GM12878 (cell line): Measurements from ENCODE around the gene PCCA. TPM values are rescaled to one million over a fixed set of nuclear protein-coding genes. Genes with fewer than 3 reads are reported as not detected.

Experiments used
- ATAC-seq: fragments of 200-7000 bp; cut with Tn5 transposase; 3 replicates; pipeline ENCODE4 v1.9.1; 2020; ENCODE audit warnings: mild to moderate bottlenecking, moderate library complexity
- BruUV-seq: library from RNA; stranded (reverse); fragments of 400-500 nt; replicated peaks from 2 replicates; lab custom pipeline; 2021; lab: Mats Ljungman, UMichigan
- CTCF ChIA-PET: fragments of 300-600 bp; sonication (Branson Sonifier 250); formaldehyde crosslinking; extraction: SDS; loops from one replicate; lab custom pipeline; 2021; ENCODE audit warnings: inconsistent platforms; lab: Yijun Ruan, JAX
- POLR2A ChIA-PET: fragments of 350-600 bp; formaldehyde crosslinking; extraction: SDS; loops from one replicate; lab custom pipeline; 2021; ENCODE audit warnings: inconsistent platforms; lab: Charles Lee
- RAD21 ChIA-PET: fragments of 300-600 bp; sonication (Branson Sonifier 250); formaldehyde crosslinking; loops from one replicate; lab custom pipeline; 2023; ENCODE audit warnings: antibody characterized with exemption; ENCODE audit not compliant: unreplicated experiment; lab: Charles Lee
- SMC1A ChIA-PET: fragments of 300-600 bp; sonication (Branson Sonifier 250); formaldehyde crosslinking; loops from one replicate; lab custom pipeline; 2023; ENCODE audit not compliant: unreplicated experiment, uncharacterized antibody; lab: Charles Lee
- DNase-seq: peaks from one replicate; pipeline ENCODE4 v3.0.0-alpha.2; 2011; ENCODE audit warnings: low read depth, low spot score
- FAIRE-seq: peaks from 3 replicates; lab custom pipeline; 2011; peaks lifted over from hg19 to GRCh38; lab: Jason Lieb, UNC
- H2AFZ ChIP-seq: 2 replicates; pipeline ENCODE4 v1.6.0; 2011; ENCODE audit warnings: low read depth, low read length, control low read depth; ENCODE audit not compliant: control insufficient read depth
- H3K27ac ChIP-seq: 2 replicates; pipeline ENCODE4 v1.5.1; 2011; ENCODE audit warnings: control low read depth; ENCODE audit not compliant: control insufficient read depth, insufficient read depth
- H3K27me3 ChIP-seq, 2 experiments: replicated peaks in 1 of 2; 2 replicates each; pipeline versions ENCODE4 v1.6.0 to v1.6.1; 2011; ENCODE audit warnings: low read length in 1 of 2; ENCODE audit not compliant: control insufficient read depth in 2 of 2, insufficient read depth in 2 of 2
- H3K36me3 ChIP-seq, 2 experiments: 2 replicates each; pipeline ENCODE4 v1.5.1; 2011; ENCODE audit warnings: low read length in 1 of 2; ENCODE audit not compliant: control insufficient read depth in 2 of 2, insufficient read depth in 2 of 2
- H3K4me1 ChIP-seq: 2 replicates; pipeline ENCODE4 v1.6.1; 2011; ENCODE audit warnings: mild to moderate bottlenecking, low read length, moderate library complexity, mixed read lengths; ENCODE audit not compliant: control insufficient read depth, insufficient read depth
- H3K4me2 ChIP-seq: 2 replicates; pipeline ENCODE4 v1.6.0; 2011; ENCODE audit warnings: control low read depth; ENCODE audit not compliant: control insufficient read depth, insufficient read depth
- H3K4me3 ChIP-seq: fragments of 200-600 bp; sonication (generic); 2 replicates; pipeline ENCODE4 v1.5.1; 2016
- H3K79me2 ChIP-seq: 2 replicates; pipeline ENCODE4 v1.6.0; 2011; ENCODE audit warnings: low read length; ENCODE audit not compliant: control insufficient read depth, insufficient read depth
- H3K9ac ChIP-seq: 2 replicates; pipeline ENCODE4 v1.8.0; 2011; ENCODE audit warnings: low read length, control low read depth, mixed read lengths; ENCODE audit not compliant: control insufficient read depth, insufficient read depth
- H3K9me3 ChIP-seq: replicated peaks from 3 replicates; pipeline ENCODE4 v1.5.1; 2011; ENCODE audit warnings: mild to moderate bottlenecking, low read length; ENCODE audit not compliant: control insufficient read depth, insufficient read depth
- H4K20me1 ChIP-seq: 2 replicates; pipeline ENCODE4 v1.6.0; 2011; ENCODE audit not compliant: control insufficient read depth, insufficient read depth
- BCL3 ChIP-seq: IDR thresholded peaks from 2 replicates; pipeline ENCODE4 v1.6.1; 2011; ENCODE audit warnings: borderline replicate concordance, low read depth, mild to moderate bottlenecking, moderate library complexity, low read length; ENCODE audit not compliant: insufficient read depth, poor library complexity, severe bottlenecking
- BMI1 ChIP-seq: fragments of 450-650 bp; IDR thresholded peaks from 2 replicates; pipeline ENCODE4 v1.6.1; 2016; ENCODE audit warnings: mild to moderate bottlenecking, moderate library complexity, borderline replicate concordance
- BRCA1 ChIP-seq: IDR thresholded peaks from 2 replicates; pipeline ENCODE4 v1.6.1; 2011; ENCODE audit warnings: low read depth, low read length, improper control_type of control experiment
- CHD4 ChIP-seq: fragments of 200-600 bp; sonication (generic); IDR thresholded peaks from 2 replicates; pipeline ENCODE4 v1.6.1; 2016; ENCODE audit warnings: mild to moderate bottlenecking
- EZH2 ChIP-seq: IDR thresholded peaks from 2 replicates; pipeline ENCODE4 v1.6.1; 2012; ENCODE audit warnings: low read depth, mild to moderate bottlenecking, control low read depth, inconsistent platforms, low read length, borderline replicate concordance; ENCODE audit not compliant: control insufficient read depth
- FOXK2 ChIP-seq: fragments of 450-650 bp; IDR thresholded peaks from 2 replicates; pipeline ENCODE4 v1.6.1; 2017; ENCODE audit warnings: mild to moderate bottlenecking, moderate library complexity
- FOXM1 ChIP-seq: IDR thresholded peaks from 2 replicates; pipeline ENCODE4 v1.6.1; 2012; ENCODE audit warnings: low read depth, mild to moderate bottlenecking, inconsistent platforms, low read length, moderate library complexity
- IKZF2 ChIP-seq, 2 experiments: fragments of 450-650 bp; IDR thresholded peaks; 2 replicates each; pipeline ENCODE4 v1.6.1; 2017; ENCODE audit warnings: mild to moderate bottlenecking in 2 of 2, moderate library complexity in 2 of 2
- KLF5 ChIP-seq: fragments of 450-650 bp; IDR thresholded peaks from 2 replicates; pipeline ENCODE4 v1.6.1; 2014; ENCODE audit warnings: mild to moderate bottlenecking; ENCODE audit not compliant: partially characterized antibody
- NRF1 ChIP-seq: conservative IDR thresholded peaks from 2 replicates; pipeline ENCODE4 v1.6.1; 2011; ENCODE audit warnings: mild to moderate bottlenecking, low read depth, low read length, improper control_type of control experiment
- PKNOX1 ChIP-seq: fragments of 450-650 bp; IDR thresholded peaks from 2 replicates; pipeline ENCODE4 v1.6.1; 2016; ENCODE audit warnings: mild to moderate bottlenecking
- POLR2A ChIP-seq: IDR thresholded peaks from 2 replicates; pipeline ENCODE4 v1.6.1; 2011; ENCODE audit warnings: low read depth, mild to moderate bottlenecking, low read length
- RAD51 ChIP-seq: fragments of 450-650 bp; IDR thresholded peaks from 2 replicates; pipeline ENCODE4 v1.6.1; 2016; ENCODE audit warnings: moderate library complexity, mild to moderate bottlenecking, inconsistent platforms
- REST ChIP-seq: IDR thresholded peaks from 2 replicates; pipeline ENCODE4 v1.6.1; 2012; ENCODE audit warnings: mild to moderate bottlenecking, low read depth, low read length
- ZNF217 ChIP-seq: fragments of 450-650 bp; IDR thresholded peaks from 2 replicates; pipeline ENCODE4 v1.6.1; 2017; ENCODE audit warnings: antibody characterized with exemption, mild to moderate bottlenecking
- WGBS: methylation state at CpG from one replicate; pipeline ENCODE4 v1.1.6; 2016; ENCODE audit warnings: low lambda C conversion rate; ENCODE audit not compliant: insufficient replicate concordance, insufficient coverage; ENCODE audit errors: missing lambda C conversion rate; 5-methylcytosine and 5-hydroxymethylcytosine counted together
- in situ Hi-C: fragments of 300-500 bp; cut with MboI; formaldehyde crosslinking; loops from 9 replicates; pipeline ENCODE4 v1.14.3; 2018; ENCODE audit warnings: mixed read lengths
- intact Hi-C: fragments of 100-400 bp; cut with micrococcal nuclease; formaldehyde crosslinking; loops from one replicate; pipeline ENCODE4 v1.14.2; 2022; ENCODE audit not compliant: unreplicated experiment
- polyA plus RNA-seq, 11 experiments: library from polyadenylated mRNA; depleted of rRNA in 4 of 11; unstranded in 6 of 11; stranded (reverse) in 5 of 11; fragments of >200 nt; fragmentation: Nextera tagmentation in 4 of 11; fragmentation: Illumina TruSeq in 1 of 11; extraction: Ambion mirVana in 4 of 11; extraction: Trizol in 1 of 11; gene quantifications; 1 replicate in 1 of 11; 2 replicates in 10 of 11; pipeline versions ENCODE4 v1.2.1 to v1.2.3, GENCODE V29; 2011 to 2016; ENCODE audit warnings: inconsistent platforms in 2 of 11, missing spikeins in 2 of 11, low read depth in 1 of 11
- total RNA-seq, 4 experiments: library from RNA; depleted of rRNA in 3 of 4; stranded (reverse); fragments of >200 nt in 3 of 4; fragmentation: Illumina TruSeq in 1 of 4; extraction: Trizol in 1 of 4; gene quantifications; 2 replicates each; pipeline versions ENCODE4 v1.2.1 to v1.2.3, GENCODE V29; 2013 to 2021

The PCCA gene
- total and polyA plus RNA-seq, 10 of the 15 experiments (the other 5 are each of a cell fraction or from before 2014, with no cell fraction given) = 5.9 to 18.2 (median 12.4) TPM

- no peak for TF ChIP-seq FOXM1
- no peak for TF ChIP-seq IKZF2 (IDR thresholded peaks at IDR 0.05)
- no peak for TF ChIP-seq CHD4
- TF ChIP-seq, all 136 proteins: peak for 0
These were observed 209.8 kb downstream of the PCCA start (continued) for GRCh38 chr13:100298691-100299090.

- RAD21 ChIA-PET = no interaction called here
- Histone ChIP-seq H3K4me3 (no peak overlapping the region), H3K9me3 (no peaks in the 10 kb centered on the region), H3K27me3 (no peaks in the 10 kb centered on the region), H4K20me1 (no peaks in the 10 kb centered on the region), H3K9ac (no peak overlapping the region), H3K36me3 (no peaks in the 10 kb centered on the region; a peak in 1 of 4 replicates), H3K4me2 (no peak overlapping the region), H3K4me1 (no peaks in the 10 kb centered on the region), H3K79me2 (no peaks in the 10 kb centered on the region), H3K27ac (no peak overlapping the region), H2AFZ (no peak overlapping the region)
- FAIRE-seq (no peak), DNase-seq (no peak), ATAC-seq (no peak)
- WGBS = 92% methylated on average over 3 of the region's 3 CpGs
- intact Hi-C loops = no loop called here
- CTCF ChIA-PET = interaction anchor here (1.2 kb wide), 1 partner anchor 11 kb away, joined by 3 read pairs; no protein-coding TSS in a partner anchor
- POLR2A ChIA-PET = no interaction called here
- BruUV-seq = no TSS peak
- in situ Hi-C loops = no loop called here
- SMC1A ChIA-PET = no interaction called here
- TF ChIP-seq REST (no peak), RAD51 (no peak), IKZF2 (IDR thresholded peaks at IDR 0.05) (no peak), NRF1 (no peak), BMI1 (no peak), FOXM1 (no peak), PKNOX1 (no peak), EZH2 (no peak), KLF5 (no peak), ZNF217 (no peak), BCL3 (no peak), POLR2A (no peak), BRCA1 (no peak), FOXK2 (no peak)
These were observed 211.3 kb downstream of the PCCA start for GRCh38 chr13:100300243-100300642.
